GM12878 (cell line): Measurements from ENCODE around the gene GSG1L. TPM values are rescaled to one million over a fixed set of nuclear protein-coding genes. Genes with fewer than 3 reads are reported as not detected.

Experiments
- ATAC-seq: fragments of 200-7000 bp; cut with Tn5 transposase; 3 replicates; pipeline ENCODE4 v1.9.1; 2020; ENCODE audit warnings: mild to moderate bottlenecking, moderate library complexity
- BruUV-seq: library from RNA; stranded (reverse); fragments of 400-500 nt; replicated peaks from 2 replicates; lab custom pipeline; 2021; lab: Mats Ljungman, UMichigan
- CTCF ChIA-PET: fragments of 300-600 bp; sonication (Branson Sonifier 250); formaldehyde crosslinking; extraction: SDS; loops from one replicate; lab custom pipeline; 2021; ENCODE audit warnings: inconsistent platforms; lab: Yijun Ruan, JAX
- POLR2A ChIA-PET: fragments of 350-600 bp; formaldehyde crosslinking; extraction: SDS; loops from one replicate; lab custom pipeline; 2021; ENCODE audit warnings: inconsistent platforms; lab: Charles Lee
- RAD21 ChIA-PET: fragments of 300-600 bp; sonication (Branson Sonifier 250); formaldehyde crosslinking; loops from one replicate; lab custom pipeline; 2023; ENCODE audit warnings: antibody characterized with exemption; ENCODE audit not compliant: unreplicated experiment; lab: Charles Lee
- SMC1A ChIA-PET: fragments of 300-600 bp; sonication (Branson Sonifier 250); formaldehyde crosslinking; loops from one replicate; lab custom pipeline; 2023; ENCODE audit not compliant: unreplicated experiment, uncharacterized antibody; lab: Charles Lee
- DNase-seq: peaks from one replicate; pipeline ENCODE4 v3.0.0-alpha.2; 2011; ENCODE audit warnings: low read depth, low spot score
- FAIRE-seq: peaks from 3 replicates; lab custom pipeline; 2011; peaks lifted over from hg19 to GRCh38; lab: Jason Lieb, UNC
- H2AFZ ChIP-seq: 2 replicates; pipeline ENCODE4 v1.6.0; 2011; ENCODE audit warnings: low read depth, low read length, control low read depth; ENCODE audit not compliant: control insufficient read depth
- H3K27ac ChIP-seq: 2 replicates; pipeline ENCODE4 v1.5.1; 2011; ENCODE audit warnings: control low read depth; ENCODE audit not compliant: control insufficient read depth, insufficient read depth
- H3K27me3 ChIP-seq, 2 experiments: replicated peaks in 1 of 2; 2 replicates each; pipeline versions ENCODE4 v1.6.0 to v1.6.1; 2011; ENCODE audit warnings: low read length in 1 of 2; ENCODE audit not compliant: control insufficient read depth in 2 of 2, insufficient read depth in 2 of 2
- H3K36me3 ChIP-seq, 2 experiments: 2 replicates each; pipeline ENCODE4 v1.5.1; 2011; ENCODE audit warnings: low read length in 1 of 2; ENCODE audit not compliant: control insufficient read depth in 2 of 2, insufficient read depth in 2 of 2
- H3K4me1 ChIP-seq: 2 replicates; pipeline ENCODE4 v1.6.1; 2011; ENCODE audit warnings: mild to moderate bottlenecking, low read length, moderate library complexity, mixed read lengths; ENCODE audit not compliant: control insufficient read depth, insufficient read depth
- H3K4me2 ChIP-seq: 2 replicates; pipeline ENCODE4 v1.6.0; 2011; ENCODE audit warnings: control low read depth; ENCODE audit not compliant: control insufficient read depth, insufficient read depth
- H3K4me3 ChIP-seq: fragments of 200-600 bp; sonication (generic); 2 replicates; pipeline ENCODE4 v1.5.1; 2016
- H3K79me2 ChIP-seq: 2 replicates; pipeline ENCODE4 v1.6.0; 2011; ENCODE audit warnings: low read length; ENCODE audit not compliant: control insufficient read depth, insufficient read depth
- H3K9ac ChIP-seq: 2 replicates; pipeline ENCODE4 v1.8.0; 2011; ENCODE audit warnings: low read length, control low read depth, mixed read lengths; ENCODE audit not compliant: control insufficient read depth, insufficient read depth
- H3K9me3 ChIP-seq: replicated peaks from 3 replicates; pipeline ENCODE4 v1.5.1; 2011; ENCODE audit warnings: mild to moderate bottlenecking, low read length; ENCODE audit not compliant: control insufficient read depth, insufficient read depth
- H4K20me1 ChIP-seq: 2 replicates; pipeline ENCODE4 v1.6.0; 2011; ENCODE audit not compliant: control insufficient read depth, insufficient read depth
- BCL3 ChIP-seq: IDR thresholded peaks from 2 replicates; pipeline ENCODE4 v1.6.1; 2011; ENCODE audit warnings: borderline replicate concordance, low read depth, mild to moderate bottlenecking, moderate library complexity, low read length; ENCODE audit not compliant: insufficient read depth, poor library complexity, severe bottlenecking
- CHD1 ChIP-seq: IDR thresholded peaks from 2 replicates; pipeline ENCODE4 v1.6.1; 2012; ENCODE audit warnings: low read depth, low read length, improper control_type of control experiment
- CUX1 ChIP-seq: IDR thresholded peaks from 2 replicates; pipeline ENCODE4 v1.6.1; 2012; ENCODE audit warnings: improper control_type of control experiment, low read depth, low read length; ENCODE audit not compliant: insufficient replicate concordance
- EGR1 ChIP-seq, 2 experiments: IDR thresholded peaks; 1 replicate in 1 of 2; 2 replicates in 1 of 2; pipeline ENCODE4 v1.6.1; 2011 to 2012; ENCODE audit warnings: low read depth in 2 of 2, low read length in 2 of 2, borderline replicate concordance in 1 of 2, mild to moderate bottlenecking in 1 of 2, moderate library complexity in 1 of 2
- ESRRA ChIP-seq: IDR thresholded peaks from 2 replicates; pipeline ENCODE4 v1.6.1; 2012; ENCODE audit warnings: mild to moderate bottlenecking, low read length, improper control_type of control experiment
- MAX ChIP-seq: IDR thresholded peaks from 2 replicates; pipeline ENCODE4 v1.6.1; 2012; ENCODE audit warnings: low read depth, low read length, improper control_type of control experiment
- REST ChIP-seq: IDR thresholded peaks from 2 replicates; pipeline ENCODE4 v1.6.1; 2012; ENCODE audit warnings: mild to moderate bottlenecking, low read depth, low read length
- SREBF1 ChIP-seq: IDR thresholded peaks from 2 replicates; pipeline ENCODE4 v1.6.1; 2012; ENCODE audit warnings: mild to moderate bottlenecking, low read length
- YBX1 ChIP-seq: fragments of 450-650 bp; IDR thresholded peaks from 2 replicates; pipeline ENCODE4 v1.6.1; 2016; ENCODE audit warnings: antibody characterized with exemption
- WGBS: methylation state at CpG from one replicate; pipeline ENCODE4 v1.1.6; 2016; ENCODE audit warnings: low lambda C conversion rate; ENCODE audit not compliant: insufficient replicate concordance, insufficient coverage; ENCODE audit errors: missing lambda C conversion rate; 5-methylcytosine and 5-hydroxymethylcytosine counted together
- in situ Hi-C: fragments of 300-500 bp; cut with MboI; formaldehyde crosslinking; loops from 9 replicates; pipeline ENCODE4 v1.14.3; 2018; ENCODE audit warnings: mixed read lengths
- intact Hi-C: fragments of 100-400 bp; cut with micrococcal nuclease; formaldehyde crosslinking; loops from one replicate; pipeline ENCODE4 v1.14.2; 2022; ENCODE audit not compliant: unreplicated experiment
- polyA plus RNA-seq, 11 experiments: library from polyadenylated mRNA; depleted of rRNA in 4 of 11; unstranded in 6 of 11; stranded (reverse) in 5 of 11; fragments of >200 nt; fragmentation: Nextera tagmentation in 4 of 11; fragmentation: Illumina TruSeq in 1 of 11; extraction: Ambion mirVana in 4 of 11; extraction: Trizol in 1 of 11; gene quantifications; 1 replicate in 1 of 11; 2 replicates in 10 of 11; pipeline versions ENCODE4 v1.2.1 to v1.2.3, GENCODE V29; 2011 to 2016; ENCODE audit warnings: inconsistent platforms in 2 of 11, missing spikeins in 2 of 11, low read depth in 1 of 11
- total RNA-seq, 4 experiments: library from RNA; depleted of rRNA in 3 of 4; stranded (reverse); fragments of >200 nt in 3 of 4; fragmentation: Illumina TruSeq in 1 of 4; extraction: Trizol in 1 of 4; gene quantifications; 2 replicates each; pipeline versions ENCODE4 v1.2.1 to v1.2.3, GENCODE V29; 2013 to 2021

Gene GSG1L
- total and polyA plus RNA-seq, 10 of the 15 experiments (the other 5 are each of a cell fraction or from before 2014, with no cell fraction given) = not detected

- no peak for FAIRE-seq
- intact Hi-C loops = no loop called here
- Histone ChIP-seq H3K9ac (no peak overlapping the region), H3K36me3 (no peaks in the 10 kb centered on the region; a peak in 1 of 4 replicates), H3K4me3 (no peak overlapping the region), H2AFZ (no peak overlapping the region), H3K9me3 (no peaks in the 10 kb centered on the region), H3K4me1 (no peaks in the 10 kb centered on the region), H4K20me1 (no peaks in the 10 kb centered on the region), H3K4me2 (no peak overlapping the region), H3K27ac (no peak overlapping the region), H3K79me2 (no peaks in the 10 kb centered on the region), H3K27me3 (no peaks in the 10 kb centered on the region)
- ChIA-PET RAD21 (no interaction called here), SMC1A (no interaction called here), POLR2A (no interaction called here), CTCF (interaction anchor here (0.6 kb wide), 1 partner anchor 11 kb away, joined by 3 read pairs; no protein-coding TSS in a partner anchor)
- in situ Hi-C loops = no loop called here
- DNase-seq = no peak
- no peak for ATAC-seq
- WGBS = 80% methylated on average over 8 of the region's 8 CpGs
- BruUV-seq = no TSS peak
- TF ChIP-seq SREBF1 = no peak
- TF ChIP-seq CHD1 = no peak
- no peak for TF ChIP-seq MAX
- no peak for TF ChIP-seq YBX1
- TF ChIP-seq CUX1 = no peak
- no peak for TF ChIP-seq ESRRA
- no peak for TF ChIP-seq BCL3
- TF ChIP-seq REST = no peak
- no peak for TF ChIP-seq EGR1 (IDR thresholded peaks at IDR 0.05; ENCODE audit: borderline replicate concordance in 1 of 2, low read depth in 2 of 2, low read length in 2 of 2)
These were observed 298.4 kb downstream of the GSG1L start for GRCh38 chr16:27764869-27765675.
